ENCODE measurements around the gene STC2. TPM values are rescaled to one million over a fixed set of nuclear protein-coding genes. Genes with fewer than 3 reads are reported as not detected.
A peak's percentile ranks its signal among the peaks of the same experiment; 100 is the strongest.

Gene STC2
- total RNA-seq, 1 experiment from 2014 or later: 57.0 TPM

- CTCF ChIA-PET: interaction anchor here (1.1 to 1.4 kb wide), 2 partner anchors 14 to 264 kb away, joined by 3 to 9 read pairs; no protein-coding TSS in a partner anchor
- POLR2A ChIA-PET: interaction anchor here (0.5 to 1.1 kb wide), 2 partner anchors 10 to 674 kb away, joined by 4 to 9 read pairs; partner anchors contain the start of gene STC2
- DNase-seq (ENCODE audit: low spot score) (no peak), ATAC-seq (no peak)
- peaks cover 61% of the 10 kb centered on the region for H3K36me3 Mint-ChIP-seq
- H3K27ac Mint-ChIP-seq: peak overlapping the region; percentile 71; the same call in 1 of the 2 replicates
- no peak for TF ChIP-seq GTF2I (CRISPR knock-in tag; conservative IDR thresholded peaks at IDR 0.05)
- TF ChIP-seq ZNF532 (CRISPR knock-in tag; IDR thresholded peaks at IDR 0.05; ENCODE audit: borderline replicate concordance): no peak
- no peak for TF ChIP-seq NR3C1 (CRISPR knock-in tag; conservative IDR thresholded peaks at IDR 0.05; ENCODE audit: low read depth)
- no peak for TF ChIP-seq FOXJ3 (CRISPR knock-in tag; IDR thresholded peaks at IDR 0.05; ENCODE audit: borderline replicate concordance)
- TF ChIP-seq CREB1 (CRISPR knock-in tag; IDR thresholded peaks at IDR 0.05): no peak
- no peak for TF ChIP-seq USF1 (CRISPR knock-in tag; IDR thresholded peaks at IDR 0.05)
- TF ChIP-seq SOX15 (CRISPR knock-in tag; IDR thresholded peaks at IDR 0.05): no peak
- no peak for TF ChIP-seq JUN (CRISPR knock-in tag; IDR thresholded peaks at IDR 0.05)
- TF ChIP-seq ZNF317 (CRISPR knock-in tag; IDR thresholded peaks at IDR 0.05; ENCODE audit: borderline replicate concordance, low read depth): no peak
- no peak for TF ChIP-seq AFF4 (CRISPR knock-in tag; IDR thresholded peaks at IDR 0.05; ENCODE audit: borderline replicate concordance)
- TF ChIP-seq ARID4B (CRISPR knock-in tag; IDR thresholded peaks at IDR 0.05; ENCODE audit: borderline replicate concordance): no peak
- no peak for TF ChIP-seq ATF3 (CRISPR knock-in tag; conservative IDR thresholded peaks at IDR 0.05)
- no peak for TF ChIP-seq TEAD4 (CRISPR knock-in tag; IDR thresholded peaks at IDR 0.05)
- TF ChIP-seq SMAD3 (CRISPR knock-in tag; IDR thresholded peaks at IDR 0.05; ENCODE audit: borderline replicate concordance): no peak
- no peak for TF ChIP-seq GRHL2 (CRISPR knock-in tag; IDR thresholded peaks at IDR 0.05; ENCODE audit: insufficient replicate concordance, severe bottlenecking)
- TF ChIP-seq ZBTB21 (CRISPR knock-in tag; IDR thresholded peaks at IDR 0.05; ENCODE audit: borderline replicate concordance): no peak
- no peaks in the 10 kb centered on the region for H3K9me3 Mint-ChIP-seq
- no peak overlapping the region for H3K4me3 Mint-ChIP-seq
- no peaks in the 10 kb centered on the region for H3K27me3 Mint-ChIP-seq (ENCODE audit: low read depth)
- peaks cover 35% of the 10 kb centered on the region for H3K4me1 Mint-ChIP-seq
These were observed 10.4 kb downstream of the STC2 start for GRCh38 chr5:173317852-173318251.

Data from WTC11 (cell line).